ENCODE results near the gene ABCB8.
A peak's percentile ranks its signal among the peaks of the same experiment; 100 is the strongest.

The ABCB8 gene

DNA sequence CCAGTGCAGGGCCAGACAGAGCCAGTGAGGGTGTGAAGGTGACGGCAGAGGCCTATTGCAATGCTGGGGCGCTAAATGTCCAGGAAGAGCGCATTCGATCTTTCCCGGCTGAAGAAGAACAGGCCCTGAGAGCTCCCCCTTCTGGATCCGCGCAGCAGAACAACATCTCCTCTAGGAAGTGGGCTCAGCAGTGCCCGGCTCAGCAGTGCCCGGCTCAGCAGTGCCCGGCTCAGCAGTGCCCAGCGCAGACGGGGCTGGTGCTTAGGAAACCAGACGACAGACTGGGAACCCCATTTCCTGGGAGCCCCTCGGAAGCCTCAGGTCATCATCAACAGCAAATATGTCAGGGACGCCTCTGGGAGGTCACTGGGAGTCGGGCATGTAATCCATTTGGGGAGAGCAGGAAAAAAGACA, 42.1 kb upstream of the ABCB8 start:
- peak; percentile 59 for DNase-seq (ENCODE audit: low read depth in 2 of 2)
- no peak overlapping the region for H3K4me3 ChIP-seq (replicated peaks in 1 of 2; ENCODE audit: low read depth in 2 of 2, low read length in 2 of 2)
- TF ChIP-seq, protein P1, sequence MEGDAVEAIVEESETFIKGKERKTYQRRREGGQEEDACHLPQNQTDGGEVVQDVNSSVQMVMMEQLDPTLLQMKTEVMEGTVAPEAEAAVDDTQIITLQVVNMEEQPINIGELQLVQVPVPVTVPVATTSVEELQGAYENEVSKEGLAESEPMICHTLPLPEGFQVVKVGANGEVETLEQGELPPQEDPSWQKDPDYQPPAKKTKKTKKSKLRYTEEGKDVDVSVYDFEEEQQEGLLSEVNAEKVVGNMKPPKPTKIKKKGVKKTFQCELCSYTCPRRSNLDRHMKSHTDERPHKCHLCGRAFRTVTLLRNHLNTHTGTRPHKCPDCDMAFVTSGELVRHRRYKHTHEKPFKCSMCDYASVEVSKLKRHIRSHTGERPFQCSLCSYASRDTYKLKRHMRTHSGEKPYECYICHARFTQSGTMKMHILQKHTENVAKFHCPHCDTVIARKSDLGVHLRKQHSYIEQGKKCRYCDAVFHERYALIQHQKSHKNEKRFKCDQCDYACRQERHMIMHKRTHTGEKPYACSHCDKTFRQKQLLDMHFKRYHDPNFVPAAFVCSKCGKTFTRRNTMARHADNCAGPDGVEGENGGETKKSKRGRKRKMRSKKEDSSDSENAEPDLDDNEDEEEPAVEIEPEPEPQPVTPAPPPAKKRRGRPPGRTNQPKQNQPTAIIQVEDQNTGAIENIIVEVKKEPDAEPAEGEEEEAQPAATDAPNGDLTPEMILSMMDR (IDR thresholded peaks at IDR 0.05; ENCODE audit: low read depth, low read length), result peak; percentile 83

DNA sequence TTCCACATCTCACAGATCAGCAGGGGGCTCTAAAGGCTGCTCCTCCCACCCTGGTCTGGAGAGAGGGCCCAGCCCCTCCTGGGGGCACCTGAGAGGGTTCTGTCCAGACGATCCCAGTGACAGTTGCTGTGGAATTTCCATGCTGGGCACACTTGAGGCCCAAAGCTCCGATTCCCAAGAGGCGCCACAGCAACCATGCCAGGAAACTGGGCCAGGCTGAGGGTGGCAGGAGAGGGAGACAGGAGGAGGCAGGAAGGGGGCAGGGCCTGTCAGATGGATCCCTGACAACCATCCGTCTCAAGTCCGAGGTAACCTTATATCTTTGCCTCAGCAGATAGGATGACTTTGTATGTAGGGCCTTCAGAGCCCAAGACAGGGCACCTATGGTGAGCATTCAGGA, 41.7 kb upstream of the ABCB8 start:
- H3K4me3 ChIP-seq (replicated peaks in 1 of 2; ENCODE audit: low read depth in 2 of 2, low read length in 2 of 2), result no peak overlapping the region
- TF ChIP-seq, protein P1 (IDR thresholded peaks at IDR 0.05; ENCODE audit: low read depth, low read length), result no peak
- DNase-seq (ENCODE audit: low read depth in 2 of 2), result no peak

DNA sequence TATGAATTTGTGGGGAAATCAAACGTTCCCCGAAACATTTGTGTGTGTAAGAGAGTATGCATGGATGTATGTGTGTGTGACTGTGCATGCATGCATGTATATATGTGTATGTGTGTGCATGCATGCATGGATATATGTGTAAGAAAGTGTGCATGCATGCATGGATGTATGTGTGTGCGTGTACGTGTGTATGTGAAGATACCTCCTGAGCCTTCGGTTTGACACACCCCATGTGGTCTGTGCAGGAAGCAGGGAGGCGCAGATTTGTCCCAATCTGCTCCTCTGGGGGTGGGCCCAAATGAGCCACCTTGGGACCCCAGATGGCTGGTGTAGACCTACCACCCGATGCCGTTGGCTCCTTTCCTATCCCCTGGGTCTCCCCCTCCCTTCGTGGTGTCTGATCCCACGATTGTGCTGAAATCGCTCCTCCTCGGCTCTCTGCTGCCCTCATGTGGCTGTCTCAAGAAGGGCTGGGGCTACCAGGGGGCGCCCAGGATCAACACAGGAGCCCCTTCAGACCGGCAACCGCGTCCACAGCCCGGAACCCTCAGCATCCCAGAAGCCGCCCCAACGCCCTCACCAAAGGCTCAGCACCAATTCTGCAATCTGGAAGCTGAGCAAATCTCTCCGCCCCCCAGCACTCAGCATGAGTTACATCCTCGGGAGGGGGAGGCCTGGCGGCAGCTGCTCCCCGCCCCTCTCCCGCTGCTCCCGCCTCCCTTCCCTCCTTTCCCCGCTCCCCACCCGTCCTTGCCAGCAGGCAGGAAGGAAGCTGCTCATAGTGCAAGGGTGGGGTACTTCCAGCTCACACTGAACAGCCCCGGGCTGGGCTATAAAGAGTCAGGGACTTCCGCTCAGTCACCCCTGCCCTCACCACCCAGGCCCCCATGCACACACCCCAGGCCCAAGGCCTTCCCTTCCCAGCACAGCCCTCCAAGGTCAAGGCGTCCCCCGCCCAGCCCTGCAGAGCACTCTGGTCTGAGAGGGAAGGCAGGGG, 39.7 kb upstream of the ABCB8 start:
- TF ChIP-seq, protein P1 (IDR thresholded peaks at IDR 0.05; ENCODE audit: low read depth, low read length), result peak; percentile 84
- H3K4me3 ChIP-seq (replicated peaks in 1 of 2; ENCODE audit: low read depth in 2 of 2, low read length in 2 of 2), result no peak overlapping the region
- peak; percentile 36 to 53 for DNase-seq (ENCODE audit: low read depth in 2 of 2)

DNA sequence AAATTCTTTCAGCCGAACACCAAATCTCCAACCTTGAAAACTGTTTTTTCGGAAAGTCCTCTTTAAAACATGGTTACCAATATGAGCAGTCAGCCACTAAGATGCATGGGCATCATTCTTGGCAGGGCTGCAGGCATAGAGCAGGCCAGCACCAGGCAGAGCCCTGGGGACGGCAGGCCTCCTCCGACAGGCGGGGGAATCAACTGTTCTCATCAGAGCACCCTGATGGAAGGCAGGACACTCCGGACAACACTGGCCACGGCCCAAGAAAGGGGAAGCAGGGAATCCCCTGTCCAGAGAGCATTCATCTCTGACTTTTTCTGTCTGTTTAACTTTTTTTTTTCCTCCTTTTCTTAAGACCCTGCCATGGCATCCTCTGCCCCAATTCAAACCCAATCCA, 38.8 kb upstream of the ABCB8 start:
- H3K4me3 ChIP-seq (replicated peaks in 1 of 2; ENCODE audit: low read depth in 2 of 2, low read length in 2 of 2), result no peak overlapping the region
- TF ChIP-seq, protein P1 (IDR thresholded peaks at IDR 0.05; ENCODE audit: low read depth, low read length), result no peak
- DNase-seq (ENCODE audit: low read depth in 2 of 2), result no peak

DNA sequence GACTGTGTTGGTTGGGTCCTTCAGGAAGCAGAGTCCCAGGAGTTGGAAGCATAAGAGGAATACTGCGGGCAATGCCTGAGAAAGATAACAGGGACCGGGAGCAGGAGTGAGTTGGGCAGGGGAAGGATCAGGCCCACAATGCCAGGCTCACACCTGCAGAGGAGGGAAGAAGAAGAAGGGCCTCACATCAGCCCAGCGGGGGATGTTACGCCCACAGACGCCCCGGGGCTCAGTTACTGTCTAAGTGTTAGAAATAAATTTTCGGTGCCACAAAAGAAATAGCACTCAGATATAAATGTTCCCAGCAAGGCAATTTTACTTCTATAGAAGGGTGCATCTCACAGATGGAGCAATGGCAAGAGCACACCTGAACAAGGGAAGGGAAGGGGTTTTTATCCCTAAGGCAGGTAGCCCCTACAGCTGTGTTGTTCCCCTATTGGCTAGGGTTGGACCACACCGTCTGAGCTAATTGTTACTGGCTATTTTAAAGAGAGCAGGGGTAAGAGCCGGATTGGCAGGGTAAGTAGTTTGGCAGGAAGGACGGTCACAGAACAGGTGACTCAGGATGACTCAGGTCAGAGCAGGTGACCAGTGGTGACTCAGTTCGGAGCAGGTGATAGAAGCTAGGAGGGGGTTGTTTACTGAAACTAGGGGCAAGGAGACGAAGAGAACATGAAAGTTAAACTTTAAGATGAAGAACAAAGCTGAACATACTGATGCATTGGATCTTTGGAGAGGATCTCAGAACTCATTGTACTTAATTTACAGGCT, 37.6 kb upstream of the ABCB8 start, which contains the start of gene NOS3:
TSS of gene NOS3 (plus strand) at position 602 of the 771 bp plus-strand sequence. CDS start 2,787 bp downstream, outside the sequence.
- no peak for DNase-seq (ENCODE audit: low read depth in 2 of 2)
- TF ChIP-seq, protein P1 (IDR thresholded peaks at IDR 0.05; ENCODE audit: low read depth, low read length), result no peak
- H3K4me3 ChIP-seq (replicated peaks in 1 of 2; ENCODE audit: low read depth in 2 of 2, low read length in 2 of 2), result no peak within 1 kb of the TSS

DNA sequence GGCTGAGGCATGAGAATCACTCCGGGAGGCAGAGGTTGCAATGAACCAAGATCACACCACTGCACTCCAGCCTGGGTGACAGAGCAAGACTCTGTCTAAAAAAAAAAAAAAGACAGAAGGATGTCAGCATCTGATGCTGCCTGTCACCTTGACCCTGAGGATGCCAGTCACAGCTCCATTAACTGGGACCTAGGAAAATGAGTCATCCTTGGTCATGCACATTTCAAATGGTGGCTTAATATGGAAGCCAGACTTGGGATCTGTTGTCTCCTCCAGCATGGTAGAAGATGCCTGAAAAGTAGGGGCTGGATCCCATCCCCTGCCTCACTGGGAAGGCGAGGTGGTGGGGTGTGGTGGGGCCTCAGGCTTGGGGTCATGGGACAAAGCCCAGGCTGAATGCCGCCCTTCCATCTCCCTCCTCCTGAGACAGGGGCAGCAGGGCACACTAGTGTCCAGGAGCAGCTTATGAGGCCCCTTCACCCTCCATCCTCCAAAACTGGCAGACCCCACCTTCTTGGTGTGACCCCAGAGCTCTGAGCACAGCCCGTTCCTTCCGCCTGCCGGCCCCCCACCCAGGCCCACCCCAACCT, 36.1 kb upstream of the ABCB8 start:
- DNase-seq (ENCODE audit: low read depth in 2 of 2), result no peak
- H3K4me3 ChIP-seq (replicated peaks in 1 of 2; ENCODE audit: low read depth in 2 of 2, low read length in 2 of 2), result no peak overlapping the region

More for the DNA sequence above, 36.1 kb upstream of the ABCB8 start:
- TF ChIP-seq, protein P1 (IDR thresholded peaks at IDR 0.05; ENCODE audit: low read depth, low read length), result no peak
